ENCODE measurements around the gene LYPLA2. TPM values are rescaled to one million over a fixed set of nuclear protein-coding genes. Genes with fewer than 3 reads are reported as not detected.

LYPLA2 gene
- total and polyA plus RNA-seq, 4 donors: 26.3 to 71.1 (median 43.2) TPM

GRCh38 chr1:23787701-23788100 lies 3.2 kb upstream of the LYPLA2 start:
- Histone ChIP-seq H3K4me3 (ENCODE audit: low read depth in 1 of 3, low read length in 3 of 3) (no peak overlapping the region), H3K36me3 (ENCODE audit: control insufficient read depth in 4 of 4, insufficient read depth in 3 of 4, low read depth in 1 of 4, low read length in 3 of 4) (peaks cover 5 to 23% (median 19%) of the 10 kb centered on the region in 4 donors), H3K27me3 (ENCODE audit: control insufficient read depth in 4 of 4, insufficient read depth in 4 of 4, low read length in 3 of 4) (no peaks in the 10 kb centered on the region), H3K9me3 (ENCODE audit: control insufficient read depth in 4 of 4, low read length in 3 of 4) (no peaks in the 10 kb centered on the region), H3K27ac (ENCODE audit: low read depth in 1 of 2, low read length in 2 of 2) (no peak overlapping the region), H3K4me1 (ENCODE audit: control insufficient read depth in 4 of 4, insufficient read depth in 4 of 4, low read length in 3 of 4) (peaks cover 7 to 21% (median 14%) of the 10 kb centered on the region in 4 donors), H3K9ac (ENCODE audit: low read depth in 1 of 2, low read length in 2 of 2) (no peak overlapping the region)
- DNase-seq (ENCODE audit: low spot score): no peak
- 97% methylated on average over 3 of the region's 3 CpGs for WGBS
- TF ChIP-seq NR2F2 (IDR thresholded peaks at IDR 0.05) (no peak), MAX (IDR thresholded peaks at IDR 0.05) (no peak), YY1 (IDR thresholded peaks at IDR 0.05) (no peak), RAD21 (IDR thresholded peaks at IDR 0.05) (no peak), JUND (IDR thresholded peaks at IDR 0.05) (no peak), EGR1 (IDR thresholded peaks at IDR 0.05; ENCODE audit: low read depth in 2 of 2) (no peak), GABPA (IDR thresholded peaks at IDR 0.05 in 1 of 2, conservative IDR thresholded peaks at IDR 0.05 in 1 of 2) (no peak), RXRA (IDR thresholded peaks at IDR 0.05) (no peak), HNF4A (conservative IDR thresholded peaks at IDR 0.05) (no peak), FOXA2 (IDR thresholded peaks at IDR 0.05) (no peak)

- no peak for TF ChIP-seq HNF4G (IDR thresholded peaks at IDR 0.05)
- TF ChIP-seq FOXA1 (IDR thresholded peaks at IDR 0.05): no peak
- no peak for TF ChIP-seq TAF1 (conservative IDR thresholded peaks at IDR 0.05)
- TF ChIP-seq GABPA (IDR thresholded peaks at IDR 0.05 in 1 of 2, conservative IDR thresholded peaks at IDR 0.05 in 1 of 2): no peak
- no peak for TF ChIP-seq NR2F2 (IDR thresholded peaks at IDR 0.05)
- TF ChIP-seq JUND (IDR thresholded peaks at IDR 0.05): no peak
- TF ChIP-seq RAD21 (IDR thresholded peaks at IDR 0.05): no peak
- Histone ChIP-seq H3K27me3 (ENCODE audit: control insufficient read depth in 4 of 4, insufficient read depth in 4 of 4, low read length in 3 of 4) (no peaks in the 10 kb centered on the region), H3K36me3 (ENCODE audit: control insufficient read depth in 4 of 4, insufficient read depth in 3 of 4, low read depth in 1 of 4, low read length in 3 of 4) (peaks cover 5 to 22% (median 18%) of the 10 kb centered on the region in 4 donors), H3K9me3 (ENCODE audit: control insufficient read depth in 4 of 4, low read length in 3 of 4) (no peaks in the 10 kb centered on the region), H3K9ac (ENCODE audit: low read depth in 1 of 2, low read length in 2 of 2) (no peak overlapping the region), H3K4me3 (ENCODE audit: low read depth in 1 of 3, low read length in 3 of 3) (no peak overlapping the region), H3K4me1 (ENCODE audit: control insufficient read depth in 4 of 4, insufficient read depth in 4 of 4, low read length in 3 of 4) (peaks cover 13 to 29% (median 23%) of the 10 kb centered on the region in 4 donors), H3K27ac (ENCODE audit: low read depth in 1 of 2, low read length in 2 of 2) (no peak overlapping the region)
- no peak for DNase-seq (ENCODE audit: low spot score)
- WGBS: 96% methylated on average over 3 of the region's 3 CpGs
Observed at GRCh38 chr1:23788695-23789094, 2.2 kb upstream of the LYPLA2 start.

GRCh38 chr1:23791516-23792047 lies 637 bp downstream of the LYPLA2 start:
- Histone ChIP-seq H3K9me3 (ENCODE audit: control insufficient read depth in 4 of 4, low read length in 3 of 4) (no peaks in the 10 kb centered on the region), H3K36me3 (ENCODE audit: control insufficient read depth in 4 of 4, insufficient read depth in 3 of 4, low read depth in 1 of 4, low read length in 3 of 4) (peaks cover 6 to 17% (median 9%) of the 10 kb centered on the region in 4 donors), H3K27me3 (ENCODE audit: control insufficient read depth in 4 of 4, insufficient read depth in 4 of 4, low read length in 3 of 4) (no peaks in the 10 kb centered on the region), H3K27ac (ENCODE audit: low read depth in 1 of 2, low read length in 2 of 2) (peak overlapping the region; percentile 30 to 51), H3K9ac (ENCODE audit: low read depth in 1 of 2, low read length in 2 of 2) (peak overlapping the region; percentile 52 to 92), H3K4me1 (ENCODE audit: control insufficient read depth in 4 of 4, insufficient read depth in 4 of 4, low read length in 3 of 4) (peaks cover 13 to 38% (median 28%) of the 10 kb centered on the region in 4 donors), H3K4me3 (ENCODE audit: low read depth in 1 of 3, low read length in 3 of 3) (peak overlapping the region; percentile 54 to 87 (median 76))
- DNase-seq (ENCODE audit: low spot score): no peak
- TF ChIP-seq MAX (IDR thresholded peaks at IDR 0.05) (no peak), GABPA (IDR thresholded peaks at IDR 0.05 in 1 of 2, conservative IDR thresholded peaks at IDR 0.05 in 1 of 2) (no peak), RAD21 (IDR thresholded peaks at IDR 0.05) (no peak)
- 1% methylated on average over 15 of the region's 15 CpGs for WGBS

Data from liver (tissue), 9 donors.